Measurements from ENCODE around the gene MCRS1.

DNA sequence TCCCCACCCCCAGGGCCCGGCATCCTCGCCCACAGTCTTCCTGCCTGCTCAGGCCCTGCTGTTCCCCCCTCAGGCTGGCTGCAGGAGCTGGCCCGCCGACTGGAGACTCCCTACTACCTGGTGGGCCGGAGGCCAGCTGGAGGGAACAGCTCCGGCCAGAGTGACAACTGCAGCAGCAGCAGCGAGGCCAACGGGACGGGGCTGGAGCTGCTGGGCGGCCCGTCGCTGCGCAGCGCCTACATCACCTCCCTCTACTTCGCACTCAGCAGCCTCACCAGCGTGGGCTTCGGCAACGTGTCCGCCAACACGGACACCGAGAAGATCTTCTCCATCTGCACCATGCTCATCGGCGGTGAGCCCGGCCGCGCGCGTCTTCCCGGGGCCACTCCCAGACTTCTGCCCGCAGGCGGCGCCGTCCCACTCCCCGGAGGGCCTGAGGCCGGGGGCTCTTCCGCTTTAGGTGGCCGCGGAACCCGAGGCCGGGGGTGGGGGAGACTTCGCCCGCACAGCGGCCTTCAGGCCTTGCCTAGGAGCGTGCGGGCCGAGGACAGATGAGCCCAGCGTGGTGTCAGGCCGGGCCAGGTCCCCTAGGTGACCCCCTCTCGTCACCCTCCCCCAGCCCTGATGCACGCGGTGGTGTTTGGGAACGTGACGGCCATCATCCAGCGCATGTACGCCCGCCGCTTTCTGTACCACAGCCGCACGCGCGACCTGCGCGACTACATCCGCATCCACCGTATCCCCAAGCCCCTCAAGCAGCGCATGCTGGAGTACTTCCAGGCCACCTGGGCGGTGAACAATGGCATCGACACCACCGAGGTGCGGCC lies 18.9 kb downstream of the MCRS1 start:
- TF ChIP-seq, protein P1, sequence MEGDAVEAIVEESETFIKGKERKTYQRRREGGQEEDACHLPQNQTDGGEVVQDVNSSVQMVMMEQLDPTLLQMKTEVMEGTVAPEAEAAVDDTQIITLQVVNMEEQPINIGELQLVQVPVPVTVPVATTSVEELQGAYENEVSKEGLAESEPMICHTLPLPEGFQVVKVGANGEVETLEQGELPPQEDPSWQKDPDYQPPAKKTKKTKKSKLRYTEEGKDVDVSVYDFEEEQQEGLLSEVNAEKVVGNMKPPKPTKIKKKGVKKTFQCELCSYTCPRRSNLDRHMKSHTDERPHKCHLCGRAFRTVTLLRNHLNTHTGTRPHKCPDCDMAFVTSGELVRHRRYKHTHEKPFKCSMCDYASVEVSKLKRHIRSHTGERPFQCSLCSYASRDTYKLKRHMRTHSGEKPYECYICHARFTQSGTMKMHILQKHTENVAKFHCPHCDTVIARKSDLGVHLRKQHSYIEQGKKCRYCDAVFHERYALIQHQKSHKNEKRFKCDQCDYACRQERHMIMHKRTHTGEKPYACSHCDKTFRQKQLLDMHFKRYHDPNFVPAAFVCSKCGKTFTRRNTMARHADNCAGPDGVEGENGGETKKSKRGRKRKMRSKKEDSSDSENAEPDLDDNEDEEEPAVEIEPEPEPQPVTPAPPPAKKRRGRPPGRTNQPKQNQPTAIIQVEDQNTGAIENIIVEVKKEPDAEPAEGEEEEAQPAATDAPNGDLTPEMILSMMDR (conservative IDR thresholded peaks at IDR 0.05; ENCODE audit: low read length), result no peak
- TF ChIP-seq EZH2phosphoT487 (IDR thresholded peaks at IDR 0.05; ENCODE audit: borderline replicate concordance, low read depth, low read length), result no peak

Measured in OCI-LY7 (cell line).